ENCODE data around the gene PSMD9. TPM values are rescaled to one million over a fixed set of nuclear protein-coding genes. Genes with fewer than 3 reads are reported as not detected.
"Not testable (repeated sequence)": the region's sequence is repeated elsewhere in the genome, so short reads cannot be mapped to it uniquely, and the experiment has no call there.

PSMD9 gene
- total RNA-seq, 4 donors from 2014 or later = 44.7 to 102 (median 68.4) TPM

DNA sequence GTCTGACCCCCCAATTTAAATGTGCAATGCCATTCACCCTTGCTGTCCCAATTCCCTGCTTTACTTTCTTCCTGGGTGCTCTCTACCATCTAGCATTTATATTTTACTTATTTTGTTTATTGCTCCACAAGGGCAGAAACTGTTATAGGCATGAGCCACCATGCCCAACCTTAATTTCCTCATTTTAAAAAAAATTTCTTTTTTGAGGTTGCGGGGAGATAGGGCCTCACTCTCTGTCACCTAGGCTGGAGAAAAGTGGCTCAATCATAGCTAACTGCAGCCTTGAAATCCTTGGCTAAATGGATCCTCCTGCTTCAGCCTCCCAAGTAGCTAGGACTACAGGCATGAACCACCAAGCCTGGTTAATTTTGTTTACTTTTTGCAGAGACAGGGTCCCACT lies 42.9 kb upstream of the PSMD9 start:
- WGBS = 96% methylated on average over 1 of the region's 1 CpG
- no peaks in the 10 kb centered on the region for H3K9me3 ChIP-seq
- H3K27me3 ChIP-seq = no peaks in the 10 kb centered on the region
- no peaks in the 10 kb centered on the region for H3K36me3 ChIP-seq
- no peak for DNase-seq (ENCODE audit: low spot score in 2 of 2)
- no peak overlapping the region for H3K27ac ChIP-seq
- H3K4me1 ChIP-seq = no peaks in the 10 kb centered on the region
- TF ChIP-seq, protein P1, sequence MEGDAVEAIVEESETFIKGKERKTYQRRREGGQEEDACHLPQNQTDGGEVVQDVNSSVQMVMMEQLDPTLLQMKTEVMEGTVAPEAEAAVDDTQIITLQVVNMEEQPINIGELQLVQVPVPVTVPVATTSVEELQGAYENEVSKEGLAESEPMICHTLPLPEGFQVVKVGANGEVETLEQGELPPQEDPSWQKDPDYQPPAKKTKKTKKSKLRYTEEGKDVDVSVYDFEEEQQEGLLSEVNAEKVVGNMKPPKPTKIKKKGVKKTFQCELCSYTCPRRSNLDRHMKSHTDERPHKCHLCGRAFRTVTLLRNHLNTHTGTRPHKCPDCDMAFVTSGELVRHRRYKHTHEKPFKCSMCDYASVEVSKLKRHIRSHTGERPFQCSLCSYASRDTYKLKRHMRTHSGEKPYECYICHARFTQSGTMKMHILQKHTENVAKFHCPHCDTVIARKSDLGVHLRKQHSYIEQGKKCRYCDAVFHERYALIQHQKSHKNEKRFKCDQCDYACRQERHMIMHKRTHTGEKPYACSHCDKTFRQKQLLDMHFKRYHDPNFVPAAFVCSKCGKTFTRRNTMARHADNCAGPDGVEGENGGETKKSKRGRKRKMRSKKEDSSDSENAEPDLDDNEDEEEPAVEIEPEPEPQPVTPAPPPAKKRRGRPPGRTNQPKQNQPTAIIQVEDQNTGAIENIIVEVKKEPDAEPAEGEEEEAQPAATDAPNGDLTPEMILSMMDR (IDR thresholded peaks at IDR 0.05) = no peak
- TF ChIP-seq POLR2AphosphoS5 (IDR thresholded peaks at IDR 0.05) (no peak), EP300 (IDR thresholded peaks at IDR 0.05) (no peak), POLR2A (IDR thresholded peaks at IDR 0.05) (no peak)
- no peak overlapping the region for H3K4me3 ChIP-seq

DNA sequence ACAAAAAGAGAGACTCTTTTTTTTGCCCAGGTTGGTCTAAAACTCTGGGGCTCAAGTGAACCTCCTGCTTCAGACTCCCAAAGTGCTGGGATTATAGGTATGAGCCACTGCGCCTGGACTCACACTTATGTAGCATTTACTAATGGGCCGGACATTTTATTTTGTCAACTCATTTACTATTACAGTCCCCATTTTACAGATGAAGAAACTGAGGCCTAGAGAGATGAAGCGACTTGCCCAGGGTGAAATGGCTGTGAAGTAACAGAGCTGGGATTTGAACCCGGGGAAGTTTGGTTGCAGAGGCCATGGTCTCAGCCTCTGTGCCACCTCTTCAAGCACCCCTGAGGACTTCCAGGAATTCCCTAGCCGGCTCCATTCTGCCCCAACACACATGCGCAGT lies 39.4 kb upstream of the PSMD9 start:
- Histone ChIP-seq H3K36me3 (no peaks in the 10 kb centered on the region), H3K27ac (no peak overlapping the region), H3K9me3 (no peaks in the 10 kb centered on the region), H3K4me1 (no peaks in the 10 kb centered on the region), H3K4me3 (no peak overlapping the region), H3K27me3 (no peaks in the 10 kb centered on the region)
- DNase-seq (ENCODE audit: low spot score in 2 of 2) = no peak
- 85% methylated on average over 6 of the region's 6 CpGs for WGBS
- TF ChIP-seq POLR2A (IDR thresholded peaks at IDR 0.05) = no peak

DNA sequence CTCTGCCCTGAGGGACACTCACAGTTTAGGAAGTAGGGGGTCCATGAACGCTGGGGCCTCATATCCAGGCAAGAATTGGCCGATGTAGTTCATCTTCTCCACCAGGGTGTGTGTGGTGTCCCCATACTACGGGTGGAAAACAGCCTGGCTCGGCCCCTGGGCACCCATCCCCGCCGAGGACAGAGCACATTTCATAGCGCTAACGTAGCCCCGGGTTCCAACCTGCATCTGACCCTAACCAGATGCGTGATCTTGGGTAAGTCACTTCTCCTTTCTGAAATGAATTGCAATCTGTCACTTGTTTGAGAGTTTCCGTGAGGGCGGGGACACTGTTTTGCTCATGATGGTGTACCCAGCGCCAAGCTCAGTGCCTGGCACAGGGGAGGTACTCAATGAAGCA lies 38.9 kb upstream of the PSMD9 start:
- Histone ChIP-seq H3K4me3 (no peak overlapping the region), H3K27me3 (no peaks in the 10 kb centered on the region), H3K27ac (no peak overlapping the region), H3K9me3 (no peaks in the 10 kb centered on the region), H3K36me3 (no peaks in the 10 kb centered on the region), H3K4me1 (no peaks in the 10 kb centered on the region)
- DNase-seq (ENCODE audit: low spot score in 2 of 2) = no peak
- 83% methylated on average over 13 of the region's 13 CpGs for WGBS
- no peak for TF ChIP-seq POLR2A (IDR thresholded peaks at IDR 0.05)
- TF ChIP-seq EP300 (IDR thresholded peaks at IDR 0.05) = no peak
- TF ChIP-seq, protein P1 (IDR thresholded peaks at IDR 0.05) = no peak
- no peak for TF ChIP-seq POLR2AphosphoS5 (IDR thresholded peaks at IDR 0.05)

DNA sequence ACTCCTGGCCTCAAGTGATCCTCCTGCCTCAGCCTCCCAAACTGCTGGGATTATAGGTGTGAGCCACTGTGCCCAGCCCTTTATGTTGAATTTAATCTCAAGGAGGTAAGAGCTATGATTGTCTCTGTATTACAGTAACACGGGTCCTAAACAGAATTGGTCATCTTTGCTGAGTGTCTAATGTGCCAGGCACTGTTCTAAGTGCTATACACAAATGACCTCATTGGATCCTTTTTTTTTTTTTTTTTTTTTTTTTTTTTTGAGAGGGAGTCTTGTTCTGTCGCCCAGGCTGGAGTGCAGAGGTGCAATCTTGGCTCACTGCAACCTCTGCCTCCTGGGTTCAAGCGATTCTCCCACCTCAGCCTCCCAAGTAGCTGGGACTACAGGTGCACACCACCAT lies 36.2 kb upstream of the PSMD9 start:
- not testable (repeated sequence) for H3K27ac ChIP-seq; H3K4me3 ChIP-seq; DNase-seq (ENCODE audit: low spot score in 2 of 2); H3K4me1 ChIP-seq; H3K9me3 ChIP-seq; H3K27me3 ChIP-seq; H3K36me3 ChIP-seq
- WGBS = 59% methylated on average over 3 of the region's 3 CpGs

DNA sequence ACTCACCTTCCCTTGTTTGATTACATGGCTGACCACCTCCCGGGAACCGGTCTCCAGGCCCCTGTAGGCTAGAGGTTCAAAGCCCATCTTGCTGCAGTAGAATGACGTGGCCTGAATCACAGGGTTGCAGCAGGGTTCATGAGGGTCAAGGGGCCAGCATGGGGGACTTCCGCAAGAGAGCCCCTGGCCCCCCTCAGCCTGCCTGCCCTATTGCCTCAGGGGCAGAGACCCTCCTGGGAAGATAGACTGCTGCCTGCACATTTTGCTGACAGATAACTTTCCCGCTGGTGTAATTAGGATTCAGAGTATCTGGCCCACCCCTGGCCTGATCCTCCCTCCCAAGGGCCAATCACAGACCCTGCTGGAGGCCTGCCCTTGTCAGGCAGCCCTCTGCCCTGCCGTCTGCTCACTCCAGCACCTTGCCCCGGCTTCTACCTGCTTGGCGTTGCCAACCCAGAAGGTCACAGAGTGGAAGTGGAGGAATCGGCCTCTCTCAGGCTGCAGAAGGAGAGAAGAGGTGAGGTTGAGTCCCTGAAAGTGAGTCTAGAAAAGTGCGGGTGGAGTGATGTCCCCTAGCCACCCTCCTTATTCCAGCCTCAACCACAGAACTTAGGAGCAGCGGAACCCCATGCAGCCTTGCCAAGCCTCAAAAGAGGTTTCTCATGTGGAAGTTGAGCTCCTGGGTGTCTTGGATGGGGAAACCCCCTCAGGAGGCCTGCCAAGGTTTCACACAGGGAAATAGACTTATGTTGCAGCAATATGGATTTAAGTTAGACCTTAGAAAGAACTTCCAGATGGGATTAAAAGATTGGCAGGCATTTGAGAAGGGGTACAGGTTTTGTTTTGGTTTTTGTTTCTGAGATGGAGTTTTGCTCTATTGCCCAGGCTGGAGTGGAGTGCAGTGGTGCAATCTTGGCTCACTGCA lies 31.0 kb upstream of the PSMD9 start:
- Histone ChIP-seq H3K27ac (no peak overlapping the region), H3K4me3 (no peak overlapping the region), H3K27me3 (no peaks in the 10 kb centered on the region), H3K4me1 (peaks cover 7% of the 10 kb centered on the region), H3K36me3 (no peaks in the 10 kb centered on the region), H3K9me3 (no peaks in the 10 kb centered on the region)
- no peak for TF ChIP-seq POLR2A (IDR thresholded peaks at IDR 0.05)
- TF ChIP-seq POLR2AphosphoS5 (IDR thresholded peaks at IDR 0.05) = no peak
- TF ChIP-seq EP300 (IDR thresholded peaks at IDR 0.05) = no peak
- TF ChIP-seq, protein P1 (IDR thresholded peaks at IDR 0.05) = no peak
- WGBS = 82% methylated on average over 10 of the region's 11 CpGs
- no peak for DNase-seq (ENCODE audit: low spot score in 2 of 2)

DNA sequence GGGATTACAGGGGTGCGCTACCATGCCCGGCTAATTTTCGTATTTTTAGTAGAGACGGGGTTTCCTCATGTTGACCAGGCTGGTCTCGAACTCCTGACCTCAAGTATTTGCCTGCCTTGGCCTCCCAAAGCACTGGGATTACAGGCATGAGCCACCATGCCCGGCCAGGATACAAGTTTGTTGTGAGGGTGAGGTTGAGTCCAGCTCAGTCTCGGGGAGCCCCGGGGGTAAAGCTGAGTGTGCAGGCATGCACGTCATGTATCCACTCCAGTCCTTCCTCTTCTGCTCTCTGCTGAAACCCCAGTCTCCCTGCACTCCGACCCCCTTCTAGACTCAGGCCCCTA lies 30.3 kb upstream of the PSMD9 start:
- DNase-seq (ENCODE audit: low spot score in 2 of 2) = no peak
- Histone ChIP-seq H3K4me3 (no peak overlapping the region), H3K36me3 (no peaks in the 10 kb centered on the region), H3K27ac (no peak overlapping the region), H3K4me1 (peaks cover 7% of the 10 kb centered on the region), H3K27me3 (no peaks in the 10 kb centered on the region), H3K9me3 (no peaks in the 10 kb centered on the region)
- TF ChIP-seq EP300 (IDR thresholded peaks at IDR 0.05) = no peak
- no peak for TF ChIP-seq POLR2AphosphoS5 (IDR thresholded peaks at IDR 0.05)
- TF ChIP-seq, protein P1 (IDR thresholded peaks at IDR 0.05) = no peak
- TF ChIP-seq POLR2A (IDR thresholded peaks at IDR 0.05) = no peak
- WGBS = 98% methylated on average over 8 of the region's 10 CpGs
